A673 (cell line): ENCODE measurements around the gene TAOK3.
"Not testable (repeated sequence)": the region's sequence is repeated elsewhere in the genome, so short reads cannot be mapped to it uniquely, and the experiment has no call there.

Experiments
- EZH2 ChIP-seq: fragments of 200-600 bp; sonication (generic); IDR thresholded peaks from 2 replicates; pipeline ENCODE4 v1.6.1; 2017; ENCODE audit warnings: borderline replicate concordance, low read depth, mild to moderate bottlenecking, mixed read lengths, antibody characterized with exemption, low read length; ENCODE audit not compliant: poor library complexity, severe bottlenecking
- TF ChIP-seq, protein P1 (sequence below): fragments of 300-800, 200-600 bp; sonication (generic); conservative IDR thresholded peaks from 2 replicates; pipeline ENCODE4 v1.5.1; 2017; ENCODE audit warnings: low read depth, mild to moderate bottlenecking, antibody characterized with exemption, low read length, moderate library complexity, mixed read lengths

DNA sequence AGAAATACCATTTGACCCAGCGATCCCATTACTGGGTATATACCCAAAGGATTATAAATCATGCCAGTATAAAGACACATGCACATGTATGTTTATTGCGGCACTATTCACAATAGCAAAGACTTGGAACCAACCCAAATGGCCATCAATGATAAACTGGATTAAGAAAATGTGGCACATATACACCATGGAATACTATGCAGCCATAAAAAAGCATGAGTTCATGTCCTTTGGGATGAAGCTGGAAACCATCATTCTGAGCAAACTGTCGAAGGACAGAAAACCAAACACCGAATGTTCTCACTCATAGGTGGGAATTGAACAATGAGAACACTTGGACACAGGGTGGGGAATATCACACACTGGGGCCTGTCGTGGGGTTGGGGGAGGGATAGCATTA is 243.3 kb downstream of the TAOK3 start:
- TF ChIP-seq, protein P1, sequence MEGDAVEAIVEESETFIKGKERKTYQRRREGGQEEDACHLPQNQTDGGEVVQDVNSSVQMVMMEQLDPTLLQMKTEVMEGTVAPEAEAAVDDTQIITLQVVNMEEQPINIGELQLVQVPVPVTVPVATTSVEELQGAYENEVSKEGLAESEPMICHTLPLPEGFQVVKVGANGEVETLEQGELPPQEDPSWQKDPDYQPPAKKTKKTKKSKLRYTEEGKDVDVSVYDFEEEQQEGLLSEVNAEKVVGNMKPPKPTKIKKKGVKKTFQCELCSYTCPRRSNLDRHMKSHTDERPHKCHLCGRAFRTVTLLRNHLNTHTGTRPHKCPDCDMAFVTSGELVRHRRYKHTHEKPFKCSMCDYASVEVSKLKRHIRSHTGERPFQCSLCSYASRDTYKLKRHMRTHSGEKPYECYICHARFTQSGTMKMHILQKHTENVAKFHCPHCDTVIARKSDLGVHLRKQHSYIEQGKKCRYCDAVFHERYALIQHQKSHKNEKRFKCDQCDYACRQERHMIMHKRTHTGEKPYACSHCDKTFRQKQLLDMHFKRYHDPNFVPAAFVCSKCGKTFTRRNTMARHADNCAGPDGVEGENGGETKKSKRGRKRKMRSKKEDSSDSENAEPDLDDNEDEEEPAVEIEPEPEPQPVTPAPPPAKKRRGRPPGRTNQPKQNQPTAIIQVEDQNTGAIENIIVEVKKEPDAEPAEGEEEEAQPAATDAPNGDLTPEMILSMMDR, result not testable (repeated sequence)
- not testable (repeated sequence) for TF ChIP-seq EZH2
